ENCODE measurements around the gene GSDME. TPM values are rescaled to one million over a fixed set of nuclear protein-coding genes. Genes with fewer than 3 reads are reported as not detected.
A peak's percentile ranks its signal among the peaks of the same experiment; 100 is the strongest.

GSDME gene
- total and polyA plus RNA-seq, 2 of the 4 experiments (the other 2 are of a cell fraction): 75.2 to 78.7 TPM

DNA sequence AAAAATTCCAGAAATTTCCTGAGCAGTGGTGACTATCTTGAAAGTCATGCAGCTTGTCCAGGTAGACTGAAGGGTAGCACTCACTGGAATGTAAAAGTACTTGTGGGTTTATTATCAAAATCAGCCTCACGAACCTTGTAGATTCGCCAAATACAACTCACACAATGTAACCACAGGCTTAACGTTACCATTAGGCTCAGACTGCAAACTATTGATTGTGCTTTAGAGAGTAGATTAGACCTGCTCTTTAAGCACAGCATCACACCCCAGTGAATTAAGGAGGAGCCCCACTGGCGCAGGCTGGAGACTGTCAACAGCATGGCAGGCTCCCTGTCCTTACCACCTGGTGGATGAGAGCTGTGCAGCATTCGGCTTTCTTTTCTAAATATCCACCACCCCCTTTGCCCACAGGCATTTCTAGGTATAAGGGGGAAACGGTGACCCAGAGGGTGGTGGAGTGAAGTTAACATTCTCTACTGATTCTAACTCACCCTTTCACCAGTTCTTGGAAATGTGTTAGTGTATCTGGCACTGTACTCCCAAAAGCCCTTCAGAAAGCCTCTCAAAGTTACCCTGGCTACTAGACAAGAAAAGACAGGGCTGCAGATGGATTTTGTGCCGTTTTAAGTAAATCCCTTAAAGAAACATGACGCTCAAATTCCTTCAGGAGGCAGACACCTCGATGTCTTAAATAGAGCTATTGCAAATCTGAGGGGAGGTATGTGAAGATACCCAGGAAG, 56.6 kb downstream of the GSDME start:
- dilution Hi-C loops (cut with HindIII; ENCODE audit: low sequenced_read_pairs, unreplicated experiment): no loop called here
- H2BK5ac ChIP-seq (ENCODE audit: low read depth, low read length, poor library complexity, severe bottlenecking): peak overlapping the region; percentile 51
- no peaks in the 10 kb centered on the region for H3K9me3 ChIP-seq (ENCODE audit: control insufficient read depth, insufficient read depth, low read length)
- H4K91ac ChIP-seq (ENCODE audit: insufficient read depth, low read depth, low read length): peak overlapping the region; percentile 35; the same call in 1 of the 2 replicates
- H3K23ac ChIP-seq (ENCODE audit: low read depth, low read length): peak overlapping the region; percentile 63
- peak overlapping the region; percentile 19 for H3K4me2 ChIP-seq (ENCODE audit: low read depth, low read length)
- H4K8ac ChIP-seq (ENCODE audit: low read depth in 2 of 2, low read length in 2 of 2): peak overlapping the region in 1 of 2 experiments; percentile 23; a peak in 3 of 4 replicates
- peak overlapping the region; percentile 17; the same call in 1 of the 2 replicates for H3K18ac ChIP-seq (ENCODE audit: low read depth, low read length)
- no TSS peak for BruUV-seq (replicated peaks)
- peak overlapping the region; percentile 65 for H3K14ac ChIP-seq (replicated peaks; ENCODE audit: low read depth, low read length)
- peak overlapping the region; percentile 11; the same call in 1 of the 3 replicates for H2BK15ac ChIP-seq (ENCODE audit: low read depth, low read length)
- H3K36me3 ChIP-seq (ENCODE audit: control insufficient read depth, insufficient read depth, low read length): 0 out of 2 replicates have a peak, but pooled peaks cover under 1% of the 10 kb centered on the region
- no peaks in the 10 kb centered on the region for H3K27me3 ChIP-seq (ENCODE audit: control insufficient read depth, insufficient read depth, low read length)
- ATAC-seq (ENCODE audit: low read depth) (no peak), DNase-seq (peak; percentile 38)
- peak overlapping the region; percentile 59; the same call in 1 of the 2 replicates for H2BK20ac ChIP-seq (ENCODE audit: low read depth, low read length)
- H3K4me3 ChIP-seq (ENCODE audit: insufficient read depth, low read depth, low read length): no peak overlapping the region
- H2AK5ac ChIP-seq (ENCODE audit: low read depth, low read length): peak overlapping the region; percentile 38; the same call in 1 of the 2 replicates
- no peak overlapping the region for H3K9ac ChIP-seq (ENCODE audit: low read depth, low read length)
- H4K5ac ChIP-seq (ENCODE audit: low read depth, low read length): 0 out of 2 replicates have a peak overlapping the region, but pooled peaks have one; percentile 8
- H2AK9ac ChIP-seq (replicated peaks; ENCODE audit: low read depth, low read length, poor library complexity): peak overlapping the region; percentile 16
- TF ChIP-seq RFX5 (IDR thresholded peaks at IDR 0.05; ENCODE audit: low read depth, low read length) (no peak), MAZ (IDR thresholded peaks at IDR 0.05; ENCODE audit: borderline replicate concordance, low read depth, low read length) (no peak), SMC3 (IDR thresholded peaks at IDR 0.05; ENCODE audit: low read depth, low read length) (no peak)
- H3K27ac ChIP-seq (ENCODE audit: insufficient read depth, low read length): peak overlapping the region; percentile 13; the same call in 1 of the 2 replicates
- WGBS, 2 experiments (ENCODE audit: extremely low coverage in 2 of 2, insufficient read length in 1 of 2): no CpG with 5 or more reads among the region's 9 CpGs
- ChIA-PET CTCF (interaction anchor here (1.0 kb wide), 1 partner anchor 16 kb away, joined by 3 read pairs; no protein-coding TSS in a partner anchor), POLR2A (ENCODE audit: unreplicated experiment) (interaction anchor here (0.5 kb wide), 1 partner anchor 399 kb away, joined by 3 read pairs; no protein-coding TSS in a partner anchor)
- peaks cover 3% of the 10 kb centered on the region; the same call in 1 of the 2 replicates for H4K20me1 ChIP-seq (ENCODE audit: insufficient read depth, low read length)
- in situ Hi-C loops (cut with MboI; ENCODE audit: low sequenced_read_pairs): no loop called here
- peaks cover 30% of the 10 kb centered on the region for H3K4me1 ChIP-seq (ENCODE audit: control insufficient read depth, insufficient read depth, low read length)
- peak overlapping the region; percentile 46 for H2BK120ac ChIP-seq (ENCODE audit: low read depth, low read length)
- H3K9me1 ChIP-seq (ENCODE audit: insufficient read depth, low read length): peaks cover 32% of the 10 kb centered on the region
- H3K79me1 ChIP-seq (ENCODE audit: low read depth in 1 of 2, low read length in 2 of 2): peaks cover 6 to 32% of the 10 kb centered on the region in 2 experiments; a peak in 3 of 4 replicates
- peak overlapping the region; percentile 71 for H3K4ac ChIP-seq (ENCODE audit: low read depth, low read length)
- H3K56ac ChIP-seq (ENCODE audit: extremely low read depth, insufficient read depth, low read length): peak overlapping the region; percentile 2; the same call in 1 of the 2 replicates
- intact Hi-C loops (cut with micrococcal nuclease): loop anchor here (10.0 kb wide), 1 partner anchor 104 kb away; no protein-coding TSS in a partner anchor
- H2AFZ ChIP-seq (replicated peaks; ENCODE audit: low read length, poor library complexity): no peak overlapping the region
